K562 (cell line): Measurements from ENCODE around the gene SPTBN4. TPM values are rescaled to one million over a fixed set of nuclear protein-coding genes. Genes with fewer than 3 reads are reported as not detected.
A peak's percentile ranks its signal among the peaks of the same experiment; 100 is the strongest.

Experiments
- ARID4B ChIP-seq: sonication (generic); formaldehyde crosslinking; IDR thresholded peaks from 2 replicates; pipeline ENCODE4 v1.8.0; 2022; ENCODE audit warnings: mild to moderate bottlenecking, missing genetic modification reagents
- ETV1 ChIP-seq: fragments of 450-650 bp; conservative IDR thresholded peaks from 2 replicates; pipeline ENCODE4 v1.6.1; 2016; ENCODE audit warnings: missing genetic modification characterization, control low read depth, low read depth, missing compliant biosample characterization
- FUS ChIP-seq: fragments of 200-400 bp; formaldehyde crosslinking; optimal IDR thresholded peaks from 2 replicates; pipeline ENCODE3; 2017; ENCODE audit warnings: low read depth, low read length
- GATAD2B ChIP-seq: fragments of 450-650 bp; IDR thresholded peaks from 2 replicates; pipeline ENCODE4 v1.6.1; 2017; ENCODE audit warnings: mild to moderate bottlenecking, borderline replicate concordance
- MYNN ChIP-seq, 2 experiments: sonication (generic); formaldehyde crosslinking in 1 of 2; IDR thresholded peaks; 2 replicates each; pipeline versions ENCODE4 v1.5.0 to v1.6.1; 2016 to 2020; ENCODE audit warnings: antibody characterized with exemption in 1 of 2, missing genetic modification reagents in 1 of 2
- SP2 ChIP-seq: IDR thresholded peaks from 2 replicates; pipeline ENCODE4 v1.6.1; 2011; ENCODE audit warnings: mild to moderate bottlenecking, low read depth, low read length, moderate library complexity; ENCODE audit not compliant: poor library complexity, severe bottlenecking; ENCODE audit errors: extremely low read depth
- ZBTB5 ChIP-seq: fragments of 450-650 bp; IDR thresholded peaks from 2 replicates; pipeline ENCODE4 v1.6.1; 2017; ENCODE audit warnings: antibody characterized with exemption
- ZNF146 ChIP-seq: IDR thresholded peaks from one replicate; pipeline ENCODE4 v1.6.1; 2018; ENCODE audit warnings: missing compliant biosample characterization; ENCODE audit not compliant: unreplicated experiment
- polyA plus RNA-seq, 8 experiments: library from polyadenylated mRNA; depleted of rRNA in 4 of 8; stranded (reverse) in 5 of 8; unstranded in 3 of 8; fragments of >200 nt; fragmentation: Nextera tagmentation in 2 of 8; fragmentation: Illumina TruSeq in 1 of 8; extraction: Ambion mirVana in 2 of 8; extraction: Trizol in 1 of 8; gene quantifications; 2 replicates each; pipeline versions ENCODE4 v1.2.1 to v1.2.3, GENCODE V29; 2011 to 2014; ENCODE audit warnings: inconsistent platforms in 1 of 8, missing spikeins in 1 of 8
- total RNA-seq, 7 experiments: library from RNA; depleted of rRNA in 6 of 7; stranded (reverse); fragments of >200 nt in 6 of 7; fragmentation: Illumina TruSeq in 2 of 7; extraction: Trizol in 2 of 7; gene quantifications; 2 replicates each; pipeline versions ENCODE4 v1.2.1 to v1.2.3, GENCODE V29; 2011 to 2021; ENCODE audit warnings: low replicate concordance in 1 of 7
- TF ChIP-seq, protein P1 (sequence below): fragments of 250-450 bp; sonication (Bioruptor Pico); IDR thresholded peaks from 2 replicates; pipeline ENCODE4 v1.4.0; 2020; ENCODE audit warnings: mild to moderate bottlenecking, moderate library complexity, borderline replicate concordance
- TF ChIP-seq, protein P2 (sequence below): fragments of 250-450 bp; sonication (Bioruptor Pico); IDR thresholded peaks from 2 replicates; pipeline ENCODE4 v1.5.0; 2022; ENCODE audit warnings: mild to moderate bottlenecking
- TF ChIP-seq, protein P3 (sequence below), 2 experiments: IDR thresholded peaks in 1 of 2; conservative IDR thresholded peaks in 1 of 2; 2 replicates each; pipeline ENCODE4 v1.6.1; 2016; ENCODE audit warnings: low read depth in 2 of 2, mild to moderate bottlenecking in 1 of 2, missing compliant biosample characterization in 1 of 2, missing genetic modification characterization in 1 of 2, moderate library complexity in 1 of 2

The SPTBN4 gene
- total and polyA plus RNA-seq, 9 of the 15 experiments (the other 6 are each of a cell fraction or from before 2014, with no cell fraction given): 0.01 to 1.5 (median 0.86) TPM

- TF ChIP-seq ARID4B (CRISPR knock-in tag): peak; percentile 76; the same call in 1 of the 2 replicates
- no peak for TF ChIP-seq ETV1 (tag)
- no peak for TF ChIP-seq SP2
- no peak for TF ChIP-seq ZNF146 (CRISPR knock-in tag)
- TF ChIP-seq FUS: no peak
- TF ChIP-seq, protein P1, sequence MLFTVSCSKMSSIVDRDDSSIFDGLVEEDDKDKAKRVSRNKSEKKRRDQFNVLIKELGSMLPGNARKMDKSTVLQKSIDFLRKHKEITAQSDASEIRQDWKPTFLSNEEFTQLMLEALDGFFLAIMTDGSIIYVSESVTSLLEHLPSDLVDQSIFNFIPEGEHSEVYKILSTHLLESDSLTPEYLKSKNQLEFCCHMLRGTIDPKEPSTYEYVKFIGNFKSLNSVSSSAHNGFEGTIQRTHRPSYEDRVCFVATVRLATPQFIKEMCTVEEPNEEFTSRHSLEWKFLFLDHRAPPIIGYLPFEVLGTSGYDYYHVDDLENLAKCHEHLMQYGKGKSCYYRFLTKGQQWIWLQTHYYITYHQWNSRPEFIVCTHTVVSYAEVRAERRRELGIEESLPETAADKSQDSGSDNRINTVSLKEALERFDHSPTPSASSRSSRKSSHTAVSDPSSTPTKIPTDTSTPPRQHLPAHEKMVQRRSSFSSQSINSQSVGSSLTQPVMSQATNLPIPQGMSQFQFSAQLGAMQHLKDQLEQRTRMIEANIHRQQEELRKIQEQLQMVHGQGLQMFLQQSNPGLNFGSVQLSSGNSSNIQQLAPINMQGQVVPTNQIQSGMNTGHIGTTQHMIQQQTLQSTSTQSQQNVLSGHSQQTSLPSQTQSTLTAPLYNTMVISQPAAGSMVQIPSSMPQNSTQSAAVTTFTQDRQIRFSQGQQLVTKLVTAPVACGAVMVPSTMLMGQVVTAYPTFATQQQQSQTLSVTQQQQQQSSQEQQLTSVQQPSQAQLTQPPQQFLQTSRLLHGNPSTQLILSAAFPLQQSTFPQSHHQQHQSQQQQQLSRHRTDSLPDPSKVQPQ (CRISPR knock-in tag): no peak
- TF ChIP-seq ZBTB5: no peak
- TF ChIP-seq, protein P2, sequence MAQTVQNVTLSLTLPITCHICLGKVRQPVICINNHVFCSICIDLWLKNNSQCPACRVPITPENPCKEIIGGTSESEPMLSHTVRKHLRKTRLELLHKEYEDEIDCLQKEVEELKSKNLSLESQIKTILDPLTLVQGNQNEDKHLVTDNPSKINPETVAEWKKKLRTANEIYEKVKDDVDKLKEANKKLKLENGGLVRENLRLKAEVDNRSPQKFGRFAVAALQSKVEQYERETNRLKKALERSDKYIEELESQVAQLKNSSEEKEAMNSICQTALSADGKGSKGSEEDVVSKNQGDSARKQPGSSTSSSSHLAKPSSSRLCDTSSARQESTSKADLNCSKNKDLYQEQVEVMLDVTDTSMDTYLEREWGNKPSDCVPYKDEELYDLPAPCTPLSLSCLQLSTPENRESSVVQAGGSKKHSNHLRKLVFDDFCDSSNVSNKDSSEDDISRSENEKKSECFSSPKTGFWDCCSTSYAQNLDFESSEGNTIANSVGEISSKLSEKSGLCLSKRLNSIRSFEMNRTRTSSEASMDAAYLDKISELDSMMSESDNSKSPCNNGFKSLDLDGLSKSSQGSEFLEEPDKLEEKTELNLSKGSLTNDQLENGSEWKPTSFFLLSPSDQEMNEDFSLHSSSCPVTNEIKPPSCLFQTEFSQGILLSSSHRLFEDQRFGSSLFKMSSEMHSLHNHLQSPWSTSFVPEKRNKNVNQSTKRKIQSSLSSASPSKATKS (CRISPR knock-in tag): no peak
- TF ChIP-seq MYNN (IDR thresholded peaks at IDR 0.05): no peak; the same call in 1 of the 2 replicates
- TF ChIP-seq MYNN (CRISPR knock-in tag; IDR thresholded peaks at IDR 0.05): no peak
- TF ChIP-seq, protein P3, sequence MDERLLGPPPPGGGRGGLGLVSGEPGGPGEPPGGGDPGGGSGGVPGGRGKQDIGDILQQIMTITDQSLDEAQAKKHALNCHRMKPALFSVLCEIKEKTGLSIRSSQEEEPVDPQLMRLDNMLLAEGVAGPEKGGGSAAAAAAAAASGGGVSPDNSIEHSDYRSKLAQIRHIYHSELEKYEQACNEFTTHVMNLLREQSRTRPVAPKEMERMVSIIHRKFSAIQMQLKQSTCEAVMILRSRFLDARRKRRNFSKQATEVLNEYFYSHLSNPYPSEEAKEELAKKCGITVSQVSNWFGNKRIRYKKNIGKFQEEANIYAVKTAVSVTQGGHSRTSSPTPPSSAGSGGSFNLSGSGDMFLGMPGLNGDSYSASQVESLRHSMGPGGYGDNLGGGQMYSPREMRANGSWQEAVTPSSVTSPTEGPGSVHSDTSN (CRISPR knock-in tag; IDR thresholded peaks at IDR 0.05; ENCODE audit: low read depth): peak; percentile 79
- TF ChIP-seq, protein P3 (tag; conservative IDR thresholded peaks at IDR 0.05; ENCODE audit: low read depth): peak; percentile 90
- TF ChIP-seq GATAD2B: no peak
Observed at GRCh38 chr19:40465557-40466218, 1.1 kb upstream of the SPTBN4 start, which contains the start of gene BLVRB (continued).
